ENCODE measurements around the gene CDC20.

- TF ChIP-seq POLR2A (IDR thresholded peaks at IDR 0.05) (no peak), CTCF (IDR thresholded peaks at IDR 0.05) (no peak)
These were observed 49.3 kb upstream of the CDC20 start for GRCh38 chr1:43309405-43310025.

All from prostate gland (tissue), 2 donors.